ENCODE measurements around the gene JTB.

The JTB gene

GRCh38 chr1:153932156-153933131 lies 45.0 kb downstream of the JTB start:
- H3K14ac ChIP-seq (ENCODE audit: low read length), result peak overlapping the region; percentile 71
- H3K4ac ChIP-seq (ENCODE audit: low read length), result no peak overlapping the region
- peak overlapping the region; percentile 58 for H2BK12ac ChIP-seq (ENCODE audit: low read length)

GRCh38 chr1:153929981-153930948 lies 47.2 kb downstream of the JTB start:
- Histone ChIP-seq H2BK120ac (ENCODE audit: low read depth, low read length) (no peak overlapping the region), H4K91ac (ENCODE audit: low read depth, low read length, poor library complexity) (no peak overlapping the region), H3K27me3 (ENCODE audit: control insufficient read depth in 3 of 3, insufficient read depth in 3 of 3, low read depth in 1 of 3, low read length in 3 of 3) (no peaks in the 10 kb centered on the region), H3K4me2 (ENCODE audit: insufficient read depth, low read length, poor library complexity, severe bottlenecking) (no peak overlapping the region), H3K79me1 (ENCODE audit: low read depth, low read length) (no peaks in the 10 kb centered on the region), H3K9me3 (replicated peaks in 1 of 2; ENCODE audit: control insufficient read depth in 2 of 2, insufficient read depth in 1 of 2, low read depth in 1 of 2, low read length in 2 of 2) (no peaks in the 10 kb centered on the region), H3K4me1 (ENCODE audit: control insufficient read depth in 2 of 2, insufficient read depth in 1 of 2, low read depth in 1 of 2, low read length in 2 of 2) (no peaks in the 10 kb centered on the region), H3K9ac (ENCODE audit: low read depth, low read length, poor library complexity) (no peak overlapping the region), H2BK15ac (ENCODE audit: low read length) (no peak overlapping the region), H3K14ac (ENCODE audit: low read length) (no peak overlapping the region), H3K4ac (ENCODE audit: low read length) (no peak overlapping the region), H3K36me3 (replicated peaks in 1 of 2; ENCODE audit: control insufficient read depth in 2 of 2, insufficient read depth in 2 of 2, low read length in 2 of 2) (peaks cover 3 to 55% of the 10 kb centered on the region in 2 donors), H2BK12ac (ENCODE audit: low read length) (no peak overlapping the region), H2BK5ac (ENCODE audit: low read length) (no peak overlapping the region), H3K18ac (ENCODE audit: low read length) (no peak overlapping the region), H3K4me3 (ENCODE audit: low read length in 2 of 2) (no peak overlapping the region), H3K27ac (replicated peaks; ENCODE audit: low read length) (no peak overlapping the region), H2AFZ (ENCODE audit: low read length) (no peak overlapping the region), H2AK5ac (ENCODE audit: low read depth, low read length) (no peak overlapping the region), H4K8ac (ENCODE audit: low read depth, low read length) (no peak overlapping the region), H3K23ac (ENCODE audit: low read depth, low read length, poor library complexity) (no peak overlapping the region)
- DNase-seq (ENCODE audit: low spot score), result no peak
- no CpG with 5 or more reads among the region's 14 CpGs for WGBS, 2 donors (ENCODE audit: extremely low coverage in 2 of 2, insufficient read length in 2 of 2, insufficient replicate concordance in 1 of 2)

More at GRCh38 chr1:153932156-153933131, 45.0 kb downstream of the JTB start:
- Histone ChIP-seq H3K18ac (ENCODE audit: low read length) (peak overlapping the region; percentile 38), H3K27ac (replicated peaks; ENCODE audit: low read length) (no peak overlapping the region), H4K8ac (ENCODE audit: low read depth, low read length) (no peak overlapping the region), H3K27me3 (ENCODE audit: control insufficient read depth in 3 of 3, insufficient read depth in 3 of 3, low read depth in 1 of 3, low read length in 3 of 3) (no peaks in the 10 kb centered on the region), H3K23ac (ENCODE audit: low read depth, low read length, poor library complexity) (peak overlapping the region; percentile 91), H2BK15ac (ENCODE audit: low read length) (no peak overlapping the region), H3K36me3 (replicated peaks in 1 of 2; ENCODE audit: control insufficient read depth in 2 of 2, insufficient read depth in 2 of 2, low read length in 2 of 2) (peaks cover 13 to 76% of the 10 kb centered on the region in 2 donors), H2BK5ac (ENCODE audit: low read length) (no peak overlapping the region), H3K4me1 (ENCODE audit: control insufficient read depth in 2 of 2, insufficient read depth in 1 of 2, low read depth in 1 of 2, low read length in 2 of 2) (no peaks in the 10 kb centered on the region), H3K79me1 (ENCODE audit: low read depth, low read length) (no peaks in the 10 kb centered on the region), H3K9ac (ENCODE audit: low read depth, low read length, poor library complexity) (peak overlapping the region; percentile 21), H3K4me2 (ENCODE audit: insufficient read depth, low read length, poor library complexity, severe bottlenecking) (no peak overlapping the region), H2AK5ac (ENCODE audit: low read depth, low read length) (no peak overlapping the region), H3K4me3 (ENCODE audit: low read length in 2 of 2) (peak overlapping the region in 1 of 2 donors; percentile 12), H2BK120ac (ENCODE audit: low read depth, low read length) (no peak overlapping the region), H2AFZ (ENCODE audit: low read length) (no peak overlapping the region), H3K9me3 (replicated peaks in 1 of 2; ENCODE audit: control insufficient read depth in 2 of 2, insufficient read depth in 1 of 2, low read depth in 1 of 2, low read length in 2 of 2) (no peaks in the 10 kb centered on the region), H4K91ac (ENCODE audit: low read depth, low read length, poor library complexity) (no peak overlapping the region)
- no peak for DNase-seq (ENCODE audit: low spot score)
- no CpG with 5 or more reads among the region's 18 CpGs for WGBS, 2 donors (ENCODE audit: extremely low coverage in 2 of 2, insufficient read length in 2 of 2, insufficient replicate concordance in 1 of 2)

- H3K4ac ChIP-seq (ENCODE audit: low read length), result no peak overlapping the region
These were observed 48.0 kb downstream of the JTB start for GRCh38 chr1:153929426-153929825.

More at GRCh38 chr1:153929426-153929825, 48.0 kb downstream of the JTB start:
- H3K27ac ChIP-seq (replicated peaks; ENCODE audit: low read length), result no peak overlapping the region
- no peak overlapping the region for H2AK5ac ChIP-seq (ENCODE audit: low read depth, low read length)
- no peak overlapping the region for H3K18ac ChIP-seq (ENCODE audit: low read length)
- H3K79me1 ChIP-seq (ENCODE audit: low read depth, low read length), result no peaks in the 10 kb centered on the region
- no peak overlapping the region for H2BK15ac ChIP-seq (ENCODE audit: low read length)
- no peaks in the 10 kb centered on the region for H3K27me3 ChIP-seq (ENCODE audit: control insufficient read depth in 3 of 3, insufficient read depth in 3 of 3, low read depth in 1 of 3, low read length in 3 of 3)
- no peak overlapping the region for H3K4me3 ChIP-seq (ENCODE audit: low read length in 2 of 2)
- no peak overlapping the region for H2BK5ac ChIP-seq (ENCODE audit: low read length)
- WGBS, 2 donors (ENCODE audit: extremely low coverage in 2 of 2, insufficient read length in 2 of 2, insufficient replicate concordance in 1 of 2), result no CpG with 5 or more reads among the region's 5 CpGs
- H2BK12ac ChIP-seq (ENCODE audit: low read length), result no peak overlapping the region
- no peak overlapping the region for H4K8ac ChIP-seq (ENCODE audit: low read depth, low read length)
- no peak overlapping the region for H3K14ac ChIP-seq (ENCODE audit: low read length)
- H3K36me3 ChIP-seq (replicated peaks in 1 of 2; ENCODE audit: control insufficient read depth in 2 of 2, insufficient read depth in 2 of 2, low read length in 2 of 2), result peaks cover 3 to 47% of the 10 kb centered on the region in 2 donors
- H3K4me2 ChIP-seq (ENCODE audit: insufficient read depth, low read length, poor library complexity, severe bottlenecking), result no peak overlapping the region
- DNase-seq (ENCODE audit: low spot score), result no peak
- H2BK120ac ChIP-seq (ENCODE audit: low read depth, low read length), result no peak overlapping the region
- H3K23ac ChIP-seq (ENCODE audit: low read depth, low read length, poor library complexity), result no peak overlapping the region
- no peak overlapping the region for H2AFZ ChIP-seq (ENCODE audit: low read length)
- no peaks in the 10 kb centered on the region for H3K9me3 ChIP-seq (replicated peaks in 1 of 2; ENCODE audit: control insufficient read depth in 2 of 2, insufficient read depth in 1 of 2, low read depth in 1 of 2, low read length in 2 of 2)
- no peak overlapping the region for H4K91ac ChIP-seq (ENCODE audit: low read depth, low read length, poor library complexity)
- H3K4me1 ChIP-seq (ENCODE audit: control insufficient read depth in 2 of 2, insufficient read depth in 1 of 2, low read depth in 1 of 2, low read length in 2 of 2), result no peaks in the 10 kb centered on the region
- H3K9ac ChIP-seq (ENCODE audit: low read depth, low read length, poor library complexity), result no peak overlapping the region
